Choroid plexus epithelial cell (primary cell): ENCODE results near the gene ALMS1.
"Not testable (repeated sequence)": the region's sequence is repeated elsewhere in the genome, so short reads cannot be mapped to it uniquely, and the experiment has no call there.

Experiments
- DNase-seq: peaks from one replicate; pipeline ENCODE4 v3.0.0-alpha.2; 2010; ENCODE audit warnings: low read depth
- H3K4me3 ChIP-seq: 2 replicates; pipeline ENCODE4 v1.5.1; 2011; ENCODE audit warnings: low read depth, mild to moderate bottlenecking, control low read depth, low read length, moderate library complexity
- CTCF ChIP-seq: conservative IDR thresholded peaks from 2 replicates; pipeline ENCODE4 v1.5.1; 2011; ENCODE audit warnings: low read depth, mild to moderate bottlenecking, control low read depth, inconsistent platforms, low read length, moderate library complexity

ALMS1 gene

GRCh38 chr2:73426176-73426575 is 40.5 kb downstream of the ALMS1 start:
- no peak for DNase-seq
- no peak overlapping the region for H3K4me3 ChIP-seq
- no peak for TF ChIP-seq CTCF

- no peak for DNase-seq
- TF ChIP-seq CTCF, result no peak
- no peak overlapping the region for H3K4me3 ChIP-seq
Observed at GRCh38 chr2:73436019-73436418, 50.4 kb downstream of the ALMS1 start.

GRCh38 chr2:73444202-73444601 is 58.6 kb downstream of the ALMS1 start:
- TF ChIP-seq CTCF, result no peak
- no peak overlapping the region for H3K4me3 ChIP-seq
- DNase-seq, result no peak

- no peak overlapping the region for H3K4me3 ChIP-seq
- no peak for TF ChIP-seq CTCF
- no peak for DNase-seq
Observed at GRCh38 chr2:73448856-73449255, 63.2 kb downstream of the ALMS1 start.

- TF ChIP-seq CTCF, result no peak
- DNase-seq, result no peak
- H3K4me3 ChIP-seq, result no peak overlapping the region
Observed at GRCh38 chr2:73449404-73449803, 63.8 kb downstream of the ALMS1 start.

GRCh38 chr2:73451263-73451972 is 65.8 kb downstream of the ALMS1 start:
- no peak for TF ChIP-seq CTCF
- no peak for DNase-seq

GRCh38 chr2:73457982-73458381 is 72.3 kb downstream of the ALMS1 start:
- no peak for DNase-seq
- TF ChIP-seq CTCF, result no peak
- no peak overlapping the region for H3K4me3 ChIP-seq

More at GRCh38 chr2:73451263-73451972, 65.8 kb downstream of the ALMS1 start:
- H3K4me3 ChIP-seq, result no peak overlapping the region

- H3K4me3 ChIP-seq, DNase-seq: not testable (repeated sequence)
Observed at GRCh38 chr2:73462388-73462787, 76.8 kb downstream of the ALMS1 start.
